ENCODE measurements around the gene TRAPPC3L.

Gene TRAPPC3L

DNA sequence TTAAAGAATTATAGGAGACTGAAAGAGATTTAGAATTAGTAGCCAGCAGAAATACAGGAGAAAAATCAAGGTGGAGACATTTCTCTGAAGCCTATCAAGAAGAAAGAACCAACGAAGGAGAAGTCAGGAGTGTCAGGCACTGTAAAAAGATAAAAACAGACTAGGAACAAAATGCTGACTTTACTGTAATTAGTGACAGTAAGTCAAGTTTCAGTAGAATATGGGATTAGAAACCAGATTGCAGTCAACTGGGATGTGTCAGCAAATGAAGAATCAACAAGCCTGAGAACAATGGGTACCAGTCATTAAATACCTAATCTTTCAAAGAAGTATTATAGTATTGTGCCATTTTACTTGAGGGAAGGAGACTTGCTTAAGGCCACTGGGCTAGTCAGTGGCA is 62.7 kb downstream of the TRAPPC3L start:
- in situ Hi-C loops (cut with MboI; ENCODE audit: low sequenced_read_pairs, unreplicated experiment): no loop called here
- TF ChIP-seq, protein P1, sequence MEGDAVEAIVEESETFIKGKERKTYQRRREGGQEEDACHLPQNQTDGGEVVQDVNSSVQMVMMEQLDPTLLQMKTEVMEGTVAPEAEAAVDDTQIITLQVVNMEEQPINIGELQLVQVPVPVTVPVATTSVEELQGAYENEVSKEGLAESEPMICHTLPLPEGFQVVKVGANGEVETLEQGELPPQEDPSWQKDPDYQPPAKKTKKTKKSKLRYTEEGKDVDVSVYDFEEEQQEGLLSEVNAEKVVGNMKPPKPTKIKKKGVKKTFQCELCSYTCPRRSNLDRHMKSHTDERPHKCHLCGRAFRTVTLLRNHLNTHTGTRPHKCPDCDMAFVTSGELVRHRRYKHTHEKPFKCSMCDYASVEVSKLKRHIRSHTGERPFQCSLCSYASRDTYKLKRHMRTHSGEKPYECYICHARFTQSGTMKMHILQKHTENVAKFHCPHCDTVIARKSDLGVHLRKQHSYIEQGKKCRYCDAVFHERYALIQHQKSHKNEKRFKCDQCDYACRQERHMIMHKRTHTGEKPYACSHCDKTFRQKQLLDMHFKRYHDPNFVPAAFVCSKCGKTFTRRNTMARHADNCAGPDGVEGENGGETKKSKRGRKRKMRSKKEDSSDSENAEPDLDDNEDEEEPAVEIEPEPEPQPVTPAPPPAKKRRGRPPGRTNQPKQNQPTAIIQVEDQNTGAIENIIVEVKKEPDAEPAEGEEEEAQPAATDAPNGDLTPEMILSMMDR (IDR thresholded peaks at IDR 0.05; ENCODE audit: borderline replicate concordance, control extremely low read depth, extremely low read depth, insufficient read depth, missing control alignments): no peak
- no peak for DNase-seq (ENCODE audit: low spot score)

DNA sequence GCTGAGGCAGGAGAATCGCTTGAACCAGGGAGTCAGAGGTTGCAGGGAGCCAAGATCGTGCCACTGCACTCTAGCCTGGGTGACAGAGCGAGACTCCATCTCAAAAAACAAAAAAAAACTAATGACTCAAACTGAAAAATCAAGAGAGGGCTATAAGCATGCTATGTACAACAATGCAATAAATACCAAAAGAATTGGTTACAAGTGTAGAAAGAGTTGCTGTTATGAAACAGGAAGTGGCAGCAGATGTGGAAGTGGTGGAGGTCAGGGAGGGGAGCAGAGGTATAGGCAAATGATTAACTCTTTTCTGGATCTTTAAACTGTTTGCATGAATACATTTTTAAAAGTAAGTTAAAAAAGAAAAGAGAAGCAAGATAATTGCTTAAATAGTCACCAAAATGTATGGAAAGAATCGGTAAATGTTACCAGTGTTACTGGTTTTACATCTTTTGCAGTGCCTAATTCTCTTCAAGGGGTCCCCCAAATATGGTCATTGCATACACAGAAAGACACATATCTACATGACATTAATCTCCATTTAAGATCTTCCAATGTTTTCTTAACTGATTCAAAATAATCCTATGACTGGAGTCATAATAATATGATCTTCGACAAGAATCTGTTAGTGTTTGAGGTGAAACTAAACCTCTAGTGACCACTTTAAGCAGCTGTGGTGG is 69.3 kb downstream of the TRAPPC3L start:
- in situ Hi-C loops (cut with MboI; ENCODE audit: low sequenced_read_pairs, unreplicated experiment): no loop called here
- peak; percentile 61 for DNase-seq (ENCODE audit: low spot score)
- TF ChIP-seq, protein P1 (IDR thresholded peaks at IDR 0.05; ENCODE audit: borderline replicate concordance, control extremely low read depth, extremely low read depth, insufficient read depth, missing control alignments): no peak

DNA sequence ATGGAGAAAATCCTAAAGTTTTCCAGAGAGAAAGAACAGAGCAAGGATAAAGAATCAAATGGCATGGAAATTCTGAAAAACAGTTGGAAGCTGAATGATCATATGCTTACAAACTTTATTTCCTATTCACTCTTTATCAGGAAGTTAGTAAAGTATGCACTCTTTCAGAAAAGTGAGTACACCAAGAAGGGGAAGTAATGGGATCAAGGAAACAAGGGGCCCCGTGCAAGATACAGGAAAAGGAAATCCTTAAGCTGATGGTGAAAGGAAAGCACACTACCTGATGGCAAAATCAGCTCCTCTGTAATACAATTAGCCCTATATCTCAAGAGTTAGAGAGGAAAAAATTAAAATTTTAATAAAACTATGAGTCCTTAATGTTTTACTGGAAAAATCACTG is 70.3 kb downstream of the TRAPPC3L start:
- in situ Hi-C loops (cut with MboI; ENCODE audit: low sequenced_read_pairs, unreplicated experiment): no loop called here
- DNase-seq (ENCODE audit: low spot score): no peak
- TF ChIP-seq, protein P1 (IDR thresholded peaks at IDR 0.05; ENCODE audit: borderline replicate concordance, control extremely low read depth, extremely low read depth, insufficient read depth, missing control alignments): no peak

DNA sequence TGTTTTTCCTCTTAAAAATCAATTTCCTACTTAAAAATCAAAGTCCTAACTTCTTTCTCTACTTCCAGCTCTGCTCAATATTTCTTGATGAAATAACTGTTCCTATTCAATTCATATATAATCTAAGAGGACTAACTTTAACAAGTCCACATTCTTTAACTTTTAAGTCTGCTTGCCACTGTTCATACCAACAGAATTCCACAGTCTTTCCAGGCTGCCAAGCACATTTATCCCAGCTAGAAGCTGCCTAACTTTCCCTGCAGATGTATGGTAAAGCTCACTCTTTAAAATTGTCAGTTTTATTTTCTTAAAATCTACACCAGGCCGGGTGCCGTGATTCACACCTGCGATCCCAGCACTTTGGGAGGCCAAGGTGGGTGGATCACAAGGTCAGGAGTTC is 72.8 kb downstream of the TRAPPC3L start:
- in situ Hi-C loops (cut with MboI; ENCODE audit: low sequenced_read_pairs, unreplicated experiment): no loop called here
- TF ChIP-seq, protein P1 (IDR thresholded peaks at IDR 0.05; ENCODE audit: borderline replicate concordance, control extremely low read depth, extremely low read depth, insufficient read depth, missing control alignments): no peak
- DNase-seq (ENCODE audit: low spot score): no peak

DNA sequence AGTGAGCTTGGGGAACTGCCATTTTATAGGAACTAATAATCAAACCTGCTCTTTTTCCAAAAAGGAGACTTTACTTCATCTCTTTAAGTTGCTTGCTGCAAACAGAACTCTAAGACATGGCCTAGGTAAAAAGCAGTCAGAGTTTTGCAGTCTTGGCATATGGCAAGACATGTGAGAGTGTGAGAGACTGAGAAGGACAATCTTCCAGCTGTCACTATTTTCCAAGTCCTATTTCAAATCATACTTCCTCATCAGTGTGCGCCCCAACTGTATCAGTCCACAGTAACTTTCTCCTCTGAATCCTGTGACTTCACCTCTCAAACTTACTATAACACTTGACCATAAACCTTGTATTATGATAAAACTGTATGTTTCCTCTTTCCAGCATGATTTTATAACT is 74.0 kb downstream of the TRAPPC3L start:
- in situ Hi-C loops (cut with MboI; ENCODE audit: low sequenced_read_pairs, unreplicated experiment): no loop called here
- DNase-seq (ENCODE audit: low spot score): no peak
- TF ChIP-seq, protein P1 (IDR thresholded peaks at IDR 0.05; ENCODE audit: borderline replicate concordance, control extremely low read depth, extremely low read depth, insufficient read depth, missing control alignments): no peak

DNA sequence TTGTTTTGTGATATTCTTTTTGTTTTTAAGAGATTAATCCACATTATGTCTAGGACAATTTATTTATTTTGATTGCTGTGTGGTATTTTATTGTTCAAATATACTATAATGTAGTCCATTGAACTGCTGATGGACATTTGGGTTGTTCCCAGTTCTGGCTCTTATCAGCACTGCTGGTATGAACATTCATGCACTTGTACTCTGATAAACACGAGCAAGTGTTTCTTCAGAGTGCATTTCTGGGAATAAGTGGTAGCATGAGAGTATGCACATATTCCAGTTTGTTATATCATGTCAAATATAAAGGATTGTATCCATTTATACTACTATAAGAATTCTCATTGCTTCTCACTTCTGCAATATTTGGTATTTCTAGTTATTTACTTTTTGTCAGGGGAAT is 77.2 kb downstream of the TRAPPC3L start:
- no peak for DNase-seq (ENCODE audit: low spot score)
- TF ChIP-seq, protein P1 (IDR thresholded peaks at IDR 0.05; ENCODE audit: borderline replicate concordance, control extremely low read depth, extremely low read depth, insufficient read depth, missing control alignments): no peak
- in situ Hi-C loops (cut with MboI; ENCODE audit: low sequenced_read_pairs, unreplicated experiment): no loop called here
